Fibroblast of skin of right quadriceps (primary cell): ENCODE data around the gene CCDC184.
"Not testable (repeated sequence)": the region's sequence is repeated elsewhere in the genome, so short reads cannot be mapped to it uniquely, and the experiment has no call there.

ENCODE experiments used
- DNase-seq: peaks from one replicate; pipeline ENCODE4 v3.0.0-alpha.2; 2013

CCDC184 gene

DNA sequence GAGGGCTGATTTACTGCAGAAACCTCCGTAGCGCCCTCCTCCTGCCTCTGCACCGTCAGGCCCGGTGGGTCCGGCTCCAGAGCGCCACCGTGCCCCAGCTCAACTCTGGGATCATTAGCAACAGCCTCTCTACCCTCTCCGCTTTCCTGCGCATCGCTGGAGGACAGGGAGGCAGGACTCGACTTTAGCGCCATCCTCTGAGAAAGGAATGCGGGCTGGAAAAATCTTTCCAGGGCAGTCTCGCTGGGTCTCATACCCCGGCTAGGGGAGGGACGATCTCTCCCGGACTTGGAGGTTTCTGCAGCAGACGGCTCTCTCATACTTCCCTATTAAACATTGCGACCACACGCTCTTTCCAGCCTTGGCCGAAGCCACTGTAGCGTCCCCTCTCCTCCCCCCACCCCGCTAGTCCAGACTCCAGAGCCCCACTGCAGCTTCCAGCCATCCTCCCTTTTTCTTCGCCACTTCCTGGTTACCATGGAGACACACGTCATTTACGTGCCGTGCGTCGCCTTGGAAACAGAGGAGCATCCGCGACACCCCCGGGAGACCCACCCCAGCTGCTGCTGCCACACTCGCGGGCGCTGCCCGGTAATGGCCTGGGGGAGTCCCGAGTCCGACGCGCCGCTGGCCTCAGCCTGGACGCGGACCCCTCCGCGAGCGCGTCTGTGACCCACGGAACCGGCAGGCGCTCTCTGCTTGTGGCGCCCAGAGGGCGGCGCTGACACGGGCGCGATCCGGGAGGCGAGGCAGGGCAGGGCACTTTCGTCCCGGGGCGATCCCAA lies at the start of gene CCDC184:
Gene CCDC184 (plus strand): TSS at position 554 of the 785 bp plus-strand sequence. CDS start 479 bp downstream, outside the sequence.
- DNase-seq: peak; percentile 87

DNA sequence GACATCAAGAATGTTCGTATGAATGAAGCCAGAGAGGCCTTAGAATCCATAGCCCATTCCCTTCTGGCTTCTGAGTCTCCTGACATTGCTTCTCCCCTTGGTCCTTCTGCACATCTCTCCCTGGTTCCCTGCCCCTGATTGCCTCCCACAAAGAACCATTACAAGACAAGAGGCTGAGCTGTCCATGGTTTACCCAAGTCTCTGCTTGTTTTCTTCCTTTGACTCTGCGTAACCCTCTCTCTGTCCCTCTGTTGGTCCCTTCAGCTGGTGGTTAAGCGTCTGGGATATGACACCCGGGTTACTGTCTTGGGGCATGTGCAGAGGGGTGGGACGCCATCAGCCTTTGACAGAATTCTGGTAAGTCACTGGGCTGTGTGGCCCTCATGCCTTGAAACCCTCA lies 48.4 kb upstream of the CCDC184 start:
- no peak for DNase-seq

DNA sequence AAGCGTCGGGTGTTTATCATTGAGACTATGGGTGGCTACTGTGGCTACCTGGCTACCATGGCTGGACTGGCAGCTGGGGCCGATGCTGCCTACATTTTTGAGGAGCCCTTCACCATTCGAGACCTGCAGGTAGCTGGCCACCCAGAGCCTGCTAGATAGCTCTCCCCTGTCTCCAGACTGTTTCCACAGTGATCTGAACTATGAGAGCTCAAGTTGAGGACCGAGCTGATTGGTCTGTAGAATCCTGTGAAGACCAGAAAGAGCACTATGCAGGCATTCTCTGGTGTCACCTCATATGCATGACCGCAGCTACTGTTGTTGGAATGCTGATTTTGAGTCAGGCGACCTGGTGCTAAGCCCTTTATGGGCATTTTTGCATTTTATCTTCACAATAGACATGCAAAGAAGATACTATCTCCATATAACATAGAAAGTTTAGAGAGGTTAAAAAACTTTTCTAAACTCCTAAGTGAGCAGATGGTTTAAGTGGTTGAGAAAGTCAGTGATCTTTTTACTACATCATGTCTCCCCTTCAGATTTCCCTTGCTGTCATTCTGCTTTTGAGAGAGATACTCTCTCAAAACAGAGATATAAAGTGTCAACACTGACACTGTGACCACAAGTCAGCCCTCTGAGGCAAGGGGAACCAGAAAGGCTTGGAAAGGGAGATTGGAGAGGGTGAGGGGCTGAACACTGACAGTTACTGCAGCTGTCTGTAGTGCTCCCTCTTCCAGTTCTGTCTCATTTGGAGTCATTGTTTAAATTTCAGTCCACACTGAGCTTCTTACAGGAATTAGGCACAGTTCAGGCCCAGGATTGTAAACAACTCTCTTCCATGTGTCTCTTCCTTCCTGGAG lies 40.4 kb upstream of the CCDC184 start:
- no peak for DNase-seq

DNA sequence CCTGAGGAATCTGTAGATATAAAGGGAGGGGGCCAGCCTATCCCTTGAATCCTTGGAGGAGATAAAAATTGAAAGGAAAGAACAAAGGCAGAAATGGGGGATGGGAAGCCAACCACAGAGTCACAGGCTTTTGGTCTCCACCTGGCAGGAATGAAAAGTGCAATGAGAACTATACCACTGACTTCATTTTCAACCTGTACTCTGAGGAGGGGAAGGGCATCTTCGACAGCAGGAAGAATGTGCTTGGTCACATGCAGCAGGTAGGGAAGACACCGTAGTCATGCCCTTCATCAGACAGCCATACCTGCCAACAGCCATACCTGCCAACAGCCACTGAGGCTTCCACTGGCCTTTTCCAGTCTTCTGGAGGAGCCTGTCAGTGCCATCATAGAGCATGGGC lies 39.5 kb upstream of the CCDC184 start:
- DNase-seq: no peak

DNA sequence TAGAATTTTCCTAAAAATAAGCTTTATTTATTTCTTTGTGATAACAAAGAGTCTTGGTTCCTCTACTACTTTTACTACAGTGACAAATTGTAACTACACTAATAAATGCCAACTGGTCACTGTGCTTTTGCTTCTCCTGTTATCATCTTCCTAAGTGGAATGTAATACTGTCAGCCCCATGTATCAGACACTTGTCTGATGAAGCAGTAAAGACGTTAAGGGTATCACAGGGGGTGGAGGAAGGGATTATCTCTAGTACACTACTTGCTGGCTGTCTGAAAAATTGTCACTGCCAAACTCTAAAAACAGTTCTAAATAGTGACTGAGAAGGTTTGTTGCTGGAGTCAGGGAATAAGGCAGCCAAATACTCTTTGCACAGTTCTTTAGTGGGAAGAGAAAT lies 37.5 kb upstream of the CCDC184 start:
- no peak for DNase-seq

DNA sequence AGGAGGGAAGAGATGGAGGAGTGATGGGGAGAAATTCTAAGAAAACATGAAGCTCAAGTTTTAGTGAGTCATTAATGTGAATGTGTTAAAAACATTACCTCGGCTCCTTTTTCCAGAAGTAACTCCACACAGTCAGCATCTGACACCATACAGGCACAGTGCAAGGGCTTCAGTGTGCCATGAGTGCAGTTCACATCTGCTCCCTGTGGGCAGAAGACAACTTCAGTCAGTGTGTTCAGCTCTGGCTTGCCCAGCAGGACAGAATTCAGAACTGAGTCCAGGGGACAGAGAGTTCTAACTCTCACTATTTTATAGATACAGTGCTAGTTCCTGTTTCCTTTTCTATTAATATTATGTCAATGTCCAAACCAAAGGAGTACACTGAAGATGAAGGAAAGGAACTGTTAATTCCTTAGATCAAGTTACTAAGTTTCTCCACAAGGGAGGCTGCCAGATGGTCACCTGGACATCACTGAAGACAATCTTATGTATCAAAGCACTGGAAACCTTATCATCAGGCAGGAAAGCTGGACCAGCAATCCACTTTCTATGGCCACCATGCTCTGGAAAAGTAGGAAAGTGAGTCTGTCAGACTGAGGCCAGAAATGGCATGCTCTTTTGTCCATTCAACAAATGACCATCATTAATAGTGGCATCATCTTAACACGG lies 32.2 kb upstream of the CCDC184 start:
- DNase-seq: no peak

DNA sequence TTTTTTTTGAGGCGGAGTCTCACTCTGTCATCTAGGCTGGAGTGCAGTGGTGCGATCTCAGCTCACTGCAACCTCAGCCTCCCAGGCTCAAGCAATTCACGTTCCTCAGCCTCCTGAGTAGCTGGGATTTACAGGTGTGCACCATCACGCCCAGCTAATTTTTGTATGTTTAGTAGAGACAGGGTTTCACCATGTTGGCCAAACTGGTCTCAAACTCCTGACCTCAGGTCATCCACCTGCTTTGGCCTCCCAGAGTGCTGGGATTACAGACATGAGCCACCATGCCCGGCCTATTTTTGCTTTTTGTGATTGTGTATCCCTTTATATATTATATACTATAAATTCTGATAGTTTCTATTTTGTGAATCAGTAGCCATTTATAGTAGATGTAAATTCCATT lies 27.7 kb upstream of the CCDC184 start:
- not testable (repeated sequence) for DNase-seq

DNA sequence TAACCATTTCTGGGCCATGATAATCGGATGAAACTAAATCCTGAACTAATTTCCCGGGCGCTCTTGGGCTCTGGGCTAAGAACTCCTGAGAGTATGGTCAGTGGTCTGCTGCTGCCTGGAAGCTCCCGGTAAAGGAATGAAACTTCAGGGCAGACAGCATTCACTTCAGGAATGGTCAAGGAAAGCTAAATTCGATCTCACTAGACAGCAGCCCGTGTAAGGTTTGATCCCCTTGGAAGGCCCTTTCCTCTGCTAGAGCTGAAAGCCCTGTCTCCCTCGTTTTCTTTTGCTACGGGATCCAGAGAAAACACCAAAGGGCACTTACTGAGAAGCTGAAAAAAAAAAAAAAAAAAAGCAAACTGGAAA lies 26.8 kb upstream of the CCDC184 start:
- DNase-seq: no peak

DNA sequence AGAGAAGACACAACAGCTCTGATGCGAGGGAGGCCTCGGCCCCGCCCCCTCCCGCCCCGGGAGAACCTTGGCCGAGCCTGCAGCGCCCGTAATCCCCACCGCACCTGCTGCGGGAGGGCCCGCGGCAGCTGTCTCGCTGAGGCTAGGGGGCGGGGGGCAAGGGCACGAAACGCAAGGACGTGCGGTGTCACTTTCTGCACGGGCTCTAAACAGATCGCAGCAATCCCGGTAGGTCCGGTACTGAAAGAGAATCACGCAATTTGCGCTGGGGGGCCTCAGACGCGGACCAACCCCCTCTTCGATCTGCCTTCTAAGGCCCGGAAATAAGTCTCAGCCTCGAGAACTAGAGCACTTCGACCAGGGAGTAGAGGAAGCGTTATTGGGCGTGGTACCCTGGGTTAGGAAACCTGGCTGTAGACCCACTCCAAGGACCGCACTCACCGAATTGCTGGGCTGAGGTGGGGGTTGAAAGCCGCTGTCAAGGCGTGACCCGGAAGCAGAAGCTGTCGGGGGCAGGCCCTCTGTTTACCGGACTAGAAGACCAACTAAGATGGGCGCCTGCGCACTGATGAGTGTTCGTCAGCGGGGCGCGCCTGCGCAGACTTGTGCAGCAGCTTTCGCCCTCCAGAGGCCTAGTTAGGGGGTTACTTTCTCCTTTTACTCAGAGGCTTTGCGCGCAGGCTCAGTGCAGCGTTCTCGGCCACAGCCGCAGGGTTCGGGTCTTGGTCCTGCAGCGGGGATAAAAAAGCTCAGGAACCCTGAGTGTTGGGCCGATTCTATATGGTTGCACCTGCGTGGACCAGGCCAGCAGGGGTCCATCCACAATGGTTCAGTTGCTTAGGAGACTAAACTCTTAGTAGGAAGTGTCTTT lies 26.2 kb upstream of the CCDC184 start, which contains the start of gene ASB8:
Gene ASB8 (minus strand): TSS at position 498 of the 871 bp plus-strand sequence. CDS start 4,019 bp downstream, outside the sequence.
- peak; percentile 97 for DNase-seq

DNA sequence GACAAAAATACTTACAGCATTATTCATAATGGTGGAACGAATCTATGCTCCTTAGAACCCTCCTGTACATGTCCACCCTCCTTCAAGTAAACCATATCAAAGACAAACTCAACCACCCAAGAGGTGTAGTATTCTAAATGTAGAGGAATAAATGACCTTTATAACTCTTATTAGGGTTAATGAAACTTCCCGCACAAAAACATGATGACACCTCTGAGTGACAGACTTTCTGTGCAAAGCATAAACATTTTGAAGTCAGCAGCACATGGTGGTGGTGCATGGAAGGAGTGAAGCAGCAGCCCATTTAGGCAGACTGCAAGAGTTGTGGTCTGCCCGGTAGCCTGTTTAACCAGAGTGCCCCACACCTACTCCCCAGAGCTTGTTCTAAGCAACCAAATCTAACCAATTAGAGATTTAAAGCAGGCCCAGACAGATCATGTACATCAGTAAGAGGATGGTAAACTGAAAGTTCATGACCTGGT lies 25.5 kb upstream of the CCDC184 start:
- no peak for DNase-seq

DNA sequence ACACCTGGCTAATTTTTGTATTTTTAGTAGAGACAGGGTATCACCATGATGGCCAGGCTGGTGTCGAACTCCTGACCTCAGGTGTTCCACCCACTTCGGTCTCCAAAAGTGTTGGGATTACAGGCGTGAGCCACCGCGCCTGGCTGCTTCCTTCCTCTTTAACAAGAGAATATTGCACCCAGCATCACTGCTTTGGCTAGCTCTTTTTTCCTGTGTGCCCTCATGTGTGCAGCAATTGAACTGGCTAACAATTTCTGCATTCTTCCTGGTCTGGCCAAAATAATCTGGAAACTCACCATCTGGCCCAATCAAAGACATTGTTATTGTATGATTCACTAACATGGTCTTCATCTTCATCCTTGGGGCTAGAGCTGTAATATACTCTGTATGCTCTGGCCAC lies 23.4 kb upstream of the CCDC184 start:
- no peak for DNase-seq

DNA sequence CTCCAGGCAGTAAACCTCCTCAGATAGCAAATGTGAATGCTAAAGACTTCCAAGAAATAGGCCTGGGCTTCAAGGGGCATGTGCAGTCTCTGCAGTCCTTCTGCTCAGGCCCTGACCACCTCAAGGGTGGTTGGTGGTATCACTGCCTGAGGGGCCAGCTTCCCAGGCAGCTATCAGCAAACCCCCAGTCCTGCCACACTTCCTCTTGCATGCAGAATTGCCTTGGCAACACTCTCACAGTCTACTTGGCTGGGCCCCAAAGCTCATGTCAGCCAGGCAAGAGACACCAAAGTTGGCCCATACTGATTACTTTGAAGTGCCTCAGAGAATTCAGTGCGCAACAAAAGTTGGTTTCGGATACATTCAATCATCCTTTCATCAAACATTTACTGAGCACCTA lies 22.6 kb upstream of the CCDC184 start:
- no peak for DNase-seq

DNA sequence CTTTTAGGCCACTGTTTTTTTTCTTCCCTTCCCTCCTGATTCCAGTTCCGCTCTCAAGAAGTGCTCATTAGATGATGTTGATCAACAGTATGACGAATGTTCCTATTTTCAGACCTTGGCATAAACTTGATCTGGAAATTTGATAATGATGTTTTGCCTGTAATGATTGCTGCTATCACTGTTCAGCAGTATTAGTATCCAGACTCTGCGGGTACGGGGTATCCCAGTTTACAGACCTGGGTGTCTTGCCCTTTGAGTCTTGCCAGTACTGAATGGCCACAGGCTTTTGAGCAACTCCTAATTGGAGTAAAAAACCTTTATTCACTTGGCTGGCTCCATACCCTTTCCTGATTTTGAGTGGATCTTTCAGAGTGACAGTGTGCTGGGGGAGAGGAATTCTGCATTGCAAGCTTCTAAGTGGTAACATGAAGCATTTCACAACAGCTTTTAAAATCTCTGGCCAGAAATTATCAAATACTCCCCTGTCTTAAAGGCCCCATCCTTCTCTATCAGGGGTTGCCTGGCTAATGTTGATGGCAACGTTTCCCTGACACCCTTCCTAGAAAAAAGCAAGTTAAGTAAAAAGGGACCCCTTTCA lies 20.2 kb upstream of the CCDC184 start:
- no peak for DNase-seq

DNA sequence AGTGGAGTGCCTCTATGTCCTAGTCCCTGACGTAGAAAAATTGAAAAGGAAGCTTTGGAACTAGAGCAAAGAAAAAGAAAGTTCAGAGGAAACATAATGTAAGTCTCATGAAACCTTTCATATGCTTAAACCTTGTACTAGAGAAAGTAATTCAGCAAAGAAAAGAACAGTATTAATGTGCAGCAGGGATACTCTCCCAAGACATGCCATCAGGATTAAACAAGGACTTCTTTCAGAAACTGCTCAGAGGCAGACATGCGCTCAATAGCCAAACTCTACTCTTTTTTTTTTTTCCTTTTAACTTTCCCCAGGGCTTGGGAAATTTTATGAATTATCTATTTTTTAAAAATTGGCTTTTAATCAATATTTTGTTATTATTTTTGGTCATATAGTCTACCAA lies 19.0 kb upstream of the CCDC184 start:
- DNase-seq: no peak

DNA sequence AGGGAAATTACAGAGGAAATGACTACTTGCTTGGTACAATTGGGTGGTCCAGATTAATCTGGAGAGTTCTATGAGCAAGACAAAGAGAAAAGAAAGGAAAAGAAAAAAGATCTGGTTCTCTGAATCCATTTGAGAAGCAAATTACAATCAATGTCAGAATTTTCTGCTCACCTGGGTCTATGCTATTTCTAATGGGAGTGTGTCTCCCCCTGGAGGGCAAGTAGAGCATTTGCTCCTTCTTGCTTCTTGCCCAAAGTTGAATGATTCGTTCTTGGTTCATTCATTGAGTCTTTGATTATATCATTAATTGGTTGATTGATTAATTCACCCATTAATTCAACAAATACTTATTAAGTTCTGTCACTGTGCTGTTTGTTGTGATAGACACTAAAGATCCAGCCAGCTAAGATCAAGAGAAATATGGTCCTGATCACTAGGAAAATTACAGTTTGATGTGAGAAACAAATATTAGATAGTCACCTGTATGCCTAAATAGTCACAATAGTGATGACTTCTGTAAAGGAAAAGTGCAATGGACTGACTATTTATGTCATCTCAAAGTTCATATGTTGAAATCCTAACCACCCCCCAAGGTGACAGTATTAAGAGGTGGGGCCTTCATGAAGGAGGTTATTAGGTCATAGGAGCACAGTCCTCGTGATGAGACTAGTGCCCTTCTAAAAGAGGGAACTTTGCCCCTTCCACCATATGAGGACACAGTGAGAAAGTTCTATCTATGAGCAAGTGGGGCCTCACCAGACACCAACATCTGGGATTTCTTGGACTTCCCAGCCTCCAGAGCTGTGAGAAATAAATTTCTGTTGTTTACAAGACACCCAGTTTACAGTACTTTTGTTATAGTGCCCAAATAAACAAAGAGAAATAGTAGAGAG lies 18.1 kb upstream of the CCDC184 start:
- peak; percentile 44 for DNase-seq

DNA sequence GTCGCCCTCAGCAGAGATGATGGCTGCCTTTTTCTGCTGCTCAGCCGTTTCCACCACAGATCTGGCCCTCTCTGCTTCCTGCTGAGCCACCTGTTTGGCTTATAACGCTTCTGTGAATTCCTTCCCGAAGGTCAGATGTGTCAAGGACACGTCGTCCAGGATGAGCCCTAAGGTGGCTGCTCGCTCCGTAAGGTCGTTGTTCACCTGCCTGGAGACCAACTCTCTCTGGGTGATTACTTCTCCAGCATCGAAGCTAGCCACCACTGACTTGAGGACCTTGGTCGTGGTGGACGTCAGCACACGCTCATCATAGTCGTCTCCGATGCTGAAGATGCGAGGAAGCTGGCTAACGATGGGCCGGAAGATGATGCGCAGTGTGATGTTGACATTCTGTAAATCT lies 14.4 kb upstream of the CCDC184 start:
- no peak for DNase-seq

DNA sequence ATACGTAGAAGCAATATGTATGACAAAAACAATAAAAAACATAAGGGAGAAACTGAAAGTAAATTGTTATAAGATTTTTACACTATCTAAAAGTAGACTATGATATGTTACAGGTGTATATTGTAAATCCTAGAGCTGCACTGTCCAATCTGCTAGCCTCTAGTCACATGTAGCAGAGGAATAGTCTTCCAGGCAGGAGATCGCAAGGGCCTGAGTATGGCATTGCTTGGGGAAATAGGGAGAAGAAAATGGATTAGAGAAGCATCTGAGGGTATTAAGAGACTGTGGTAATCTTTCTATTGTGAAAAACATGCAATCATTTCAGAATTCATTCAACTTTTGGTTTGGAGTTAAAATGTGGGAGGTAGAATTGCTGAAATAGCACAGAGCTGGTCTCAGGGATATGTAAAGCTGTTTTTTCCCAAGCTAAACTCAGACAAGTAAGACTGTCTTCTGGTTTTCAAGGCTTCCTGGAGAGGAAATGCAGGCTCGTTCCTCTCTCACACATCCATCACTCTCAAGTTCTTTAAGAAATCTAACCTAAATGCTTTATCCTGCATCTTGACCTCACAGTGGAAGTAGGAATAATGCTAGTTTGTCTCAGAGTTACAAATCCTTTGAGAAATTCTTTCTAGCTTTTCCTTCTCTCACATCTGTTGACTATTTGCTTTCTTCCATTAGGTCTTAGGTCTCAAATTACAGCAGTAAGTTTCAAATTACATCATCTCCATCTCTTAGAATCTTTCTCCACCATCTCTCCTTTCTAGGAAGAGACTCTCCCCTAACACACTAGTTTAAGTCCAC lies 7.6 kb upstream of the CCDC184 start:
- DNase-seq: peak; percentile 35

DNA sequence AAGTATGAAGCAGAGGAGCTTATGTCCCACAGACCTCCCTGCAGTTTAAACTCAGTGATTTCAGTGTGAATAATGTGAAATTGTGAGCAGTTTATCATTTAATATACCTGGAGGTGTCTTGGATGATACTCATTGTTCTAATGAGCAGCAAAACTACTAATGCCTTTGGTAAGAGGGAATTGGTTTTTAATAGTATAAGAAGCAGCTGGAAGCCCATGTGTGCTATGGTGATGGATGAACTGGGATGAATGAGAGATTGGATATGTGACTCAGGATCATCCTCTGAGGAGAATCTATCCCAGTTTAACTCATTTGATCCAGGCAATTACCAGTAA lies 7.1 kb upstream of the CCDC184 start:
- no peak for DNase-seq

DNA sequence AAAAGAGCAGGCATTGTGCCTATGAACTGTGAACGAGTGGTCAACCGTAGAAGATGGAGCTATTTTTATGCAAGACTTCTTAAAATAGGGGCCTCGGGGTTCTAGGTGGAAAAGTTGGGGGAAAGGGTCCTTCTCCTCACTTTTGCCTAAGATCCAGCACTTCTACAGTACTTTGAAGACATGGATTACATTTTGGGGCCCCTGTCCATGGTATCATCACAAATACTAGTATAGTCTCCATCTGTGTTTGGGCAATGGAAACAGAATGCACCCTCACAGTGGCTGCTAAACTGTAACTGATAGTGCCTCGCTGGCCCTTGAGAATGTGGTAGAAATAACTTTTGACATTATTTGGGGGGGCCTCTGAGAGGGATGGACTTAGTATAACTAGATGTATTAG lies 5.5 kb upstream of the CCDC184 start:
- DNase-seq: no peak

DNA sequence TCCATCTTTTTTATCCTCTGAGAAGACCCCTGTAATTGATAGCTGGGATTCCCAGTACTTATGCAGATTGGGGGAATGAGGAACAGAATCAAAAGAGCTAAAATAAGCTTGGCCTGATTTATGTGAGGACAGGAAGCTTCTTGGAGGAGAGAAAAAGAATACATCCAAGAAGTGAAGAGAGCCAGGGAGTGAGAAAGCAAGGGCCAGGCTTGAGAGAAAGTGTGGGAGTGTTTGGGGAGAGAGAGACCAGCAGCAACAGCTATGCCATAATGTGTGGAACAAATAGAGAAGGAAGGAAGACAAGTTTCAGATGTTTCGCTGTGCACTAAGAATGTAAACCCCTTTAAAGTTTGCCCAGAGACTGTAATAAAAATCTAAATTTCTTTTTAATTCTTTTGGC lies 4.0 kb upstream of the CCDC184 start:
- DNase-seq: no peak
